Omental fat pad (tissue), 4 donors: ENCODE results near the gene SPDL1. TPM values are rescaled to one million over a fixed set of nuclear protein-coding genes. Genes with fewer than 3 reads are reported as not detected.
A peak's percentile ranks its signal among the peaks of the same experiment; 100 is the strongest.
"Not testable (repeated sequence)": the region's sequence is repeated elsewhere in the genome, so short reads cannot be mapped to it uniquely, and the experiment has no call there.

Source experiments
- ATAC-seq: fragments of 150-250 bp; one replicate; pipeline ENCODE4 v1.9.1; 2016; ENCODE audit warnings: mild to moderate bottlenecking, moderate library complexity; ENCODE audit not compliant: low FRiP score
- DNase-seq: peaks from one replicate; pipeline ENCODE4 v3.0.0-alpha.2; 2019; ENCODE audit warnings: low spot score
- CTCF ChIP-seq, 3 donors: fragments of 450-650 bp; IDR thresholded peaks; one replicate each; pipeline ENCODE4 v1.5.1; 2016 to 2017; ENCODE audit warnings: antibody characterized with exemption in 3 of 3, mild to moderate bottlenecking in 3 of 3, moderate library complexity in 2 of 3
- total RNA-seq, 4 donors: library from RNA; depleted of rRNA; stranded (reverse); fragments of >200 nt; gene quantifications; one replicate each; pipeline ENCODE4 v1.1.0, GENCODE V29; 2016

Gene SPDL1
- total RNA-seq, 4 donors from 2014 or later, result 5.8 to 16.1 (median 6.3) TPM

GRCh38 chr5:169602535-169602934, 19.0 kb downstream of the SPDL1 start:
- DNase-seq (no peak), ATAC-seq (no peak)
- no peak for TF ChIP-seq CTCF (IDR thresholded peaks at IDR 0.05)

GRCh38 chr5:169606279-169606678, 22.7 kb downstream of the SPDL1 start:
- TF ChIP-seq CTCF (IDR thresholded peaks at IDR 0.05), result no peak
- no peak for DNase-seq
- ATAC-seq, result no peak

- DNase-seq (no peak), ATAC-seq (no peak)
- no peak for TF ChIP-seq CTCF (IDR thresholded peaks at IDR 0.05)
Measured at GRCh38 chr5:169607882-169608281, 24.3 kb downstream of the SPDL1 start.

- no peak for TF ChIP-seq CTCF (IDR thresholded peaks at IDR 0.05)
- no peak for ATAC-seq
- no peak for DNase-seq
Measured at GRCh38 chr5:169609716-169610115, 26.1 kb downstream of the SPDL1 start.

- no peak for TF ChIP-seq CTCF (IDR thresholded peaks at IDR 0.05)
- DNase-seq (no peak), ATAC-seq (no peak)
Measured at GRCh38 chr5:169610606-169611005, 27.0 kb downstream of the SPDL1 start.

GRCh38 chr5:169615561-169615960, 32.0 kb downstream of the SPDL1 start:
- no peak for TF ChIP-seq CTCF (IDR thresholded peaks at IDR 0.05)
- no peak for ATAC-seq
- no peak for DNase-seq

- DNase-seq, ATAC-seq: not testable (repeated sequence)
Measured at GRCh38 chr5:169624307-169624706, 40.7 kb downstream of the SPDL1 start.

- no peak for TF ChIP-seq CTCF (IDR thresholded peaks at IDR 0.05)
- DNase-seq, result no peak
- ATAC-seq, result peak; percentile 77
Measured at GRCh38 chr5:169626779-169627178, 43.2 kb downstream of the SPDL1 start.
